Esophagus muscularis mucosa (tissue), 3 donors: Measurements from ENCODE around the gene ASB10.

Experiments
- CTCF ChIP-seq, 3 experiments: fragments of 200-600 bp in 2 of 3; fragments of 450-650 bp in 1 of 3; sonication (generic) in 2 of 3; IDR thresholded peaks; one replicate each; pipeline ENCODE4 v1.5.1; 2017 to 2019; ENCODE audit warnings: antibody characterized with exemption in 3 of 3, mild to moderate bottlenecking in 2 of 3, moderate library complexity in 1 of 3
- POLR2A ChIP-seq: fragments of 450-650 bp; IDR thresholded peaks from one replicate; pipeline ENCODE4 v1.6.1; 2017; ENCODE audit warnings: antibody characterized with exemption, moderate library complexity, mild to moderate bottlenecking, low read depth

- TF ChIP-seq CTCF (IDR thresholded peaks at IDR 0.05) (no peak), POLR2A (no peak)
Measured at GRCh38 chr7:151131224-151131591, 55.8 kb downstream of the ASB10 start.
